ENCODE results near the gene PRDX3.

DNA sequence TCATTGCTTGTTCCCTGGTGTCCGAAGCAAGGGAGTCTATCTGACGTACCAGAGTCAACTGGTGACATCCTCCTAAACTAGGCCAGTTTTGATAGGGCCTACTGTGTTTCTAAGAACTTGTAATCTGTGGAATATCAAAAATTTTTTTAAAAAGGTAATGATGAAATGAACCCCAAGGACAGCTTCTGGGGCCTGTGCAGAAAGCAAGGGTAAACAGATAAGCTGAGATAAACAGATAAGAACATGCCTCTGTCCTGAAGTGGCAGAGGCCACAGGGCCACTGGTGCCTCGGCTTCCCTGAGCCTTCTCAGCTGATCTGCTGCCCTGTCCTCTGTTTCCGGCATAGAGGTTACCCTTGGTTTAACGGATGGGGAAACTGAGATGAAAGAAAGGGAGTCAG is 37.5 kb upstream of the PRDX3 start:
- TF ChIP-seq POLR2A (IDR thresholded peaks at IDR 0.05) = peak in 1 of 2 donors; percentile 45
- TF ChIP-seq CTCF (IDR thresholded peaks at IDR 0.05) = no peak

All from adrenal gland (tissue), 5 donors.